ENCODE results near the gene SRSF9. TPM values are rescaled to one million over a fixed set of nuclear protein-coding genes. Genes with fewer than 3 reads are reported as not detected.
A peak's percentile ranks its signal among the peaks of the same experiment; 100 is the strongest.
"Not testable (repeated sequence)": the region's sequence is repeated elsewhere in the genome, so short reads cannot be mapped to it uniquely, and the experiment has no call there.

The SRSF9 gene
- total RNA-seq, 1 donor from 2014 or later: 38.9 TPM

- no peak for ATAC-seq
- intact Hi-C loops (cut with micrococcal nuclease): no loop called here
- DNase-seq: no peak
These were observed 12.4 kb downstream of the SRSF9 start for GRCh38 chr12:120457133-120457532.

- ATAC-seq: no peak
- no peak for DNase-seq
- intact Hi-C loops (cut with micrococcal nuclease): no loop called here
These were observed 14.2 kb downstream of the SRSF9 start for GRCh38 chr12:120455302-120455701.

GRCh38 chr12:120453977-120454376 lies 15.6 kb downstream of the SRSF9 start:
- DNase-seq (no peak), ATAC-seq (peak; percentile 27)
- intact Hi-C loops (cut with micrococcal nuclease): no loop called here

- intact Hi-C loops (cut with micrococcal nuclease): no loop called here
- ATAC-seq (no peak), DNase-seq (no peak)
These were observed 16.3 kb downstream of the SRSF9 start for GRCh38 chr12:120453060-120453750.

GRCh38 chr12:120452524-120452923 lies 17.0 kb downstream of the SRSF9 start:
- intact Hi-C loops (cut with micrococcal nuclease); DNase-seq; ATAC-seq: not testable (repeated sequence)

GRCh38 chr12:120447992-120448391 lies 21.6 kb downstream of the SRSF9 start:
- intact Hi-C loops (cut with micrococcal nuclease): no loop called here
- DNase-seq (no peak), ATAC-seq (no peak)

GRCh38 chr12:120446844-120447178 lies 22.7 kb downstream of the SRSF9 start:
- ATAC-seq; intact Hi-C loops (cut with micrococcal nuclease); DNase-seq: not testable (repeated sequence)

GRCh38 chr12:120445911-120446843 lies 23.4 kb downstream of the SRSF9 start, which contains the start of the genes GATC and TRIAP1:
Gene GATC (plus strand): TSS chr12:120446444. CDS start chr12:120446481, 37 bp downstream.
Gene TRIAP1 (minus strand): TSS chr12:120446384. CDS start chr12:120446372, 12 bp downstream.
- peak; percentile 98 for ATAC-seq
- intact Hi-C loops (cut with micrococcal nuclease): no loop called here

GRCh38 chr12:120444676-120445075 lies 24.9 kb downstream of the SRSF9 start:
- ATAC-seq (no peak), DNase-seq (no peak)
- intact Hi-C loops (cut with micrococcal nuclease): no loop called here

More at GRCh38 chr12:120445911-120446843, 23.4 kb downstream of the SRSF9 start, which contains the start of the genes GATC and TRIAP1:
- peak; percentile 90 for DNase-seq

- no peak for DNase-seq
- peak; percentile 45 for ATAC-seq
- intact Hi-C loops (cut with micrococcal nuclease): no loop called here
These were observed 29.8 kb downstream of the SRSF9 start for GRCh38 chr12:120439646-120440247.

GRCh38 chr12:120438495-120439198 lies 30.9 kb downstream of the SRSF9 start:
- no peak for ATAC-seq
- intact Hi-C loops (cut with micrococcal nuclease): no loop called here

GRCh38 chr12:120437735-120438494 lies 31.6 kb downstream of the SRSF9 start, which contains the start of gene COX6A1:
Gene COX6A1 (plus strand): TSS chr12:120438113. CDS start chr12:120438127, 14 bp downstream.
- intact Hi-C loops (cut with micrococcal nuclease): no loop called here
- ATAC-seq: peak; percentile 99
- peak; percentile 95 for DNase-seq

More at GRCh38 chr12:120438495-120439198, 30.9 kb downstream of the SRSF9 start:
- DNase-seq: no peak

- intact Hi-C loops (cut with micrococcal nuclease): loop anchor here (5.0 kb wide), 1 partner anchor 76 kb away; no protein-coding TSS in a partner anchor
- ATAC-seq: no peak
- no peak for DNase-seq
These were observed 36.6 kb downstream of the SRSF9 start for GRCh38 chr12:120432772-120433525.

GRCh38 chr12:120429368-120429767 lies 40.2 kb downstream of the SRSF9 start:
- no peak for ATAC-seq
- DNase-seq: no peak
- intact Hi-C loops (cut with micrococcal nuclease): no loop called here

GRCh38 chr12:120428597-120429229 lies 40.8 kb downstream of the SRSF9 start:
- DNase-seq (no peak), ATAC-seq (no peak)
- intact Hi-C loops (cut with micrococcal nuclease): no loop called here

- no peak for DNase-seq
- intact Hi-C loops (cut with micrococcal nuclease): no loop called here
- peak; percentile 66 for ATAC-seq
These were observed 43.8 kb downstream of the SRSF9 start for GRCh38 chr12:120425797-120426196.

- intact Hi-C loops (cut with micrococcal nuclease): no loop called here
- DNase-seq (no peak), ATAC-seq (no peak)
These were observed 46.6 kb downstream of the SRSF9 start for GRCh38 chr12:120422892-120423456.

All from left ventricle myocardium superior (tissue), 1 donor.